Peyer's patch (tissue), 4 donors: Measurements from ENCODE around the gene SIGLEC1.

Experiments used
- POLR2A ChIP-seq, 2 donors: fragments of 450-650 bp; IDR thresholded peaks; one replicate each; pipeline ENCODE4 v1.5.1; 2017; ENCODE audit warnings: antibody characterized with exemption in 2 of 2, mild to moderate bottlenecking in 2 of 2, moderate library complexity in 2 of 2
- TF ChIP-seq, protein P1 (sequence below), 6 experiments: fragments of 450-650 bp in 4 of 6; fragments of 200-600 bp in 2 of 6; sonication (generic) in 1 of 6; IDR thresholded peaks; one replicate each; pipeline ENCODE4 v1.5.1; 2017 to 2019; ENCODE audit warnings: antibody characterized with exemption in 6 of 6, mild to moderate bottlenecking in 3 of 6, moderate library complexity in 1 of 6

DNA sequence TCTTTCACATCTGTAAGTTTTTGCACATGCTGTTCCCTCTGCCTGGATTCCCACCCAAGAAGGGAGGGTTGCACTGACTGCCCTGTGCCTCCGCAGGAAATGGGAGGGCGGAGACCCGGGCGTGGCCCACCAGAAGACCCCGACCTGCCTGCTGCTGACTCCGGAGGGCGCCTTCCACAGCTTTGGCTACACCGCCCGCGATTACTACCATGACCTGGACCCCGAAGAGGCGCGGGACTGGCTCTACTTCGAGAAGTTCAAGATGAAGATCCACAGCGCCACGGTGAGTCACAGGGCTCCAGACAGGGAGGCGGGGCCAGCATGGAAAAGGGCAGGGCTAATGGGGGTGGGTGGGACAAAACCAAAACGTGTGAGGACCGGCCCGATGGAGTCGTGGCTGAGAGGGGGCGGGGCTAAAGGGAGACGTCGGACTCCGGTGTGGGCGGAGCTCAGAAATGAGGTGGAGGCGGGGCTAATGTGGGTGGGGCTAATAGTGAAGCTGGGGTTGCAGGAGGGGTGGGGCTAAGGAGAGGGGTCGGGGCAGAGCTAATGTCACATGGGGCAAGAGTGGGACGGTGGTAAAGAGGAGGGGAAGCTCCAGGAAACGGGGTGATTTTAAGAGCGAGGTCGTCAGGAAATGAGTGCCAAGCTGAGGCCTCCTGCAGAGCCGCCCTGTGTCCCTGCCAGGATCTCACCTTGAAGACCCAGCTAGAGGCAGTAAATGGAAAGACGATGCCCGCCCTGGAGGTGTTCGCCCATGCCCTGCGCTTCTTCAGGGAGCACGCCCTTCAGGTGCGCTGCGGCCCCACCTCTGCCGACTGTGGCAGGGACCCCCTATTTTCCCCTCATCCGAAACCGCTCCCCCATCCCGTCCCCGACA is 32.6 kb upstream of the SIGLEC1 start:
- TF ChIP-seq, protein P1, sequence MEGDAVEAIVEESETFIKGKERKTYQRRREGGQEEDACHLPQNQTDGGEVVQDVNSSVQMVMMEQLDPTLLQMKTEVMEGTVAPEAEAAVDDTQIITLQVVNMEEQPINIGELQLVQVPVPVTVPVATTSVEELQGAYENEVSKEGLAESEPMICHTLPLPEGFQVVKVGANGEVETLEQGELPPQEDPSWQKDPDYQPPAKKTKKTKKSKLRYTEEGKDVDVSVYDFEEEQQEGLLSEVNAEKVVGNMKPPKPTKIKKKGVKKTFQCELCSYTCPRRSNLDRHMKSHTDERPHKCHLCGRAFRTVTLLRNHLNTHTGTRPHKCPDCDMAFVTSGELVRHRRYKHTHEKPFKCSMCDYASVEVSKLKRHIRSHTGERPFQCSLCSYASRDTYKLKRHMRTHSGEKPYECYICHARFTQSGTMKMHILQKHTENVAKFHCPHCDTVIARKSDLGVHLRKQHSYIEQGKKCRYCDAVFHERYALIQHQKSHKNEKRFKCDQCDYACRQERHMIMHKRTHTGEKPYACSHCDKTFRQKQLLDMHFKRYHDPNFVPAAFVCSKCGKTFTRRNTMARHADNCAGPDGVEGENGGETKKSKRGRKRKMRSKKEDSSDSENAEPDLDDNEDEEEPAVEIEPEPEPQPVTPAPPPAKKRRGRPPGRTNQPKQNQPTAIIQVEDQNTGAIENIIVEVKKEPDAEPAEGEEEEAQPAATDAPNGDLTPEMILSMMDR (IDR thresholded peaks at IDR 0.05) = no peak
- no peak for TF ChIP-seq POLR2A (IDR thresholded peaks at IDR 0.05)
